ENCODE data around the gene FES. TPM values are rescaled to one million over a fixed set of nuclear protein-coding genes. Genes with fewer than 3 reads are reported as not detected.

Gene FES
- total and polyA plus RNA-seq, 7 donors, result 4.9 to 35.5 (median 28.0) TPM

DNA sequence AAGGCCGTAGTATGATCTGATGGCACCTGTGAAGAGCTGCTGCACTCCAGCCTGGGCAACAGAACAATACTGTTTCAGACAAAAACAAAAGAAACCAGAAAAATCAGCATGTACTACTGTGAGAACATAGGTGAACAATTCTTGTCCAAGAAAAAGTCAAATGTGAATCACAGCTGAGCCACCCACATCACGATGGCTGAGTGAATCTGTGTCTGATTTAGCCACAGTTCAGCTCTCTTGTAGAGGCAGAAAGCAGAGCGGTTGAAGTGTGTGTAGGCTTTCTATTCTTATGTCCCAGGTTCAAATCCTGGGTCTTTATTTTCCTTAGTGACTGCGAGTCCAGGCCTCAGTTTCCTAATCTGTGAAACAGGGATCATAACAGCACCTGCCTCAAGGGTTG, 20.3 kb upstream of the FES start:
- no peak for DNase-seq
- H3K36me3 ChIP-seq, result no peaks in the 10 kb centered on the region
- intact Hi-C loops (cut with DNase I), result no loop called here
- H3K27ac ChIP-seq, result no peak overlapping the region
- H3K4me1 ChIP-seq, result peaks cover 0 to 1% (median 0%) of the 10 kb centered on the region in 4 donors
- 90 to 95% methylated on average over 4 of the region's 4 CpGs for WGBS, 2 donors
- no peaks in the 10 kb centered on the region for H3K27me3 ChIP-seq
- no peak overlapping the region for H3K4me3 ChIP-seq
- H3K9me3 ChIP-seq, result no peaks in the 10 kb centered on the region
- TF ChIP-seq POLR2AphosphoS5 (IDR thresholded peaks at IDR 0.05) (no peak), POLR2A (IDR thresholded peaks at IDR 0.05) (no peak), EP300 (IDR thresholded peaks at IDR 0.05) (no peak), CTCF (IDR thresholded peaks at IDR 0.05) (no peak)

DNA sequence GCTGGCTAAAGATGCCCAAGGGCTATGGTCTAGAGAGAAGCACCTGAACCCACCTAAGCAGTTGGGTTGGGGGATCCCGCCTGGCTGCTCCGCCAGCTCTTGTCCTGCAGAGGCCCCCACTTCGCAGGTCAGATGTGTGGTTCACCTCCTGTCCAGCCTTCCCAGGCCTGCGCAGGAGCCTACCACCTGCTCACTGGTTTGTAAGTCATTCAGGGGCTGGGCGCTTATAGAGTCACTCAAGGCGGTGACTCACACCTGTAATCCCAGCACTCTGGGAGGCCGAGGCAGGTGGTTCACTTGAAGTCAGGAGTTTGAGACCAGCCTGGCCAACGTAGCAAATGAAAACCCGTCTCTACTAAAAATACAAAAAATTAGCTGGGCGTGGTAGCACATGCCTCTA, 19.8 kb upstream of the FES start:
- H3K27ac ChIP-seq, result no peak overlapping the region
- no peaks in the 10 kb centered on the region for H3K36me3 ChIP-seq
- intact Hi-C loops (cut with DNase I), result no loop called here
- H3K27me3 ChIP-seq, result no peaks in the 10 kb centered on the region
- peaks cover 0 to 7% (median under 1%) of the 10 kb centered on the region in 4 donors for H3K4me1 ChIP-seq
- H3K4me3 ChIP-seq, result no peak overlapping the region
- no peak for DNase-seq
- 85 to 93% methylated on average over 10 of the region's 10 CpGs for WGBS, 2 donors
- TF ChIP-seq POLR2AphosphoS5 (IDR thresholded peaks at IDR 0.05) (no peak), POLR2A (IDR thresholded peaks at IDR 0.05) (no peak), CTCF (IDR thresholded peaks at IDR 0.05) (no peak), EP300 (IDR thresholded peaks at IDR 0.05) (no peak)
- no peaks in the 10 kb centered on the region for H3K9me3 ChIP-seq

GRCh38 chr15:90865702-90866101, 18.6 kb upstream of the FES start:
- 93 to 94% methylated on average over 4 of the region's 4 CpGs for WGBS, 2 donors
- Histone ChIP-seq H3K27me3 (no peaks in the 10 kb centered on the region), H3K27ac (no peak overlapping the region), H3K36me3 (no peaks in the 10 kb centered on the region), H3K4me3 (no peak overlapping the region), H3K9me3 (no peaks in the 10 kb centered on the region), H3K4me1 (peaks cover 0 to 19% (median 9%) of the 10 kb centered on the region in 4 donors)
- no peak for DNase-seq
- TF ChIP-seq POLR2AphosphoS5 (IDR thresholded peaks at IDR 0.05) (no peak), EP300 (IDR thresholded peaks at IDR 0.05) (no peak), CTCF (IDR thresholded peaks at IDR 0.05) (no peak), POLR2A (IDR thresholded peaks at IDR 0.05) (no peak)
- intact Hi-C loops (cut with DNase I), result no loop called here

- Histone ChIP-seq H3K27me3 (no peaks in the 10 kb centered on the region), H3K36me3 (no peaks in the 10 kb centered on the region), H3K9me3 (no peaks in the 10 kb centered on the region), H3K4me1 (peaks cover 0 to 23% (median 11%) of the 10 kb centered on the region in 4 donors), H3K4me3 (no peak overlapping the region), H3K27ac (no peak overlapping the region)
- intact Hi-C loops (cut with DNase I), result no loop called here
- 71 to 80% methylated on average over 16 of the region's 16 CpGs for WGBS, 2 donors
- DNase-seq, result no peak
- TF ChIP-seq POLR2A (IDR thresholded peaks at IDR 0.05) (no peak), POLR2AphosphoS5 (IDR thresholded peaks at IDR 0.05) (no peak), EP300 (IDR thresholded peaks at IDR 0.05) (no peak), CTCF (IDR thresholded peaks at IDR 0.05) (no peak)
Observed at GRCh38 chr15:90866161-90866715, 18.1 kb upstream of the FES start.

DNA sequence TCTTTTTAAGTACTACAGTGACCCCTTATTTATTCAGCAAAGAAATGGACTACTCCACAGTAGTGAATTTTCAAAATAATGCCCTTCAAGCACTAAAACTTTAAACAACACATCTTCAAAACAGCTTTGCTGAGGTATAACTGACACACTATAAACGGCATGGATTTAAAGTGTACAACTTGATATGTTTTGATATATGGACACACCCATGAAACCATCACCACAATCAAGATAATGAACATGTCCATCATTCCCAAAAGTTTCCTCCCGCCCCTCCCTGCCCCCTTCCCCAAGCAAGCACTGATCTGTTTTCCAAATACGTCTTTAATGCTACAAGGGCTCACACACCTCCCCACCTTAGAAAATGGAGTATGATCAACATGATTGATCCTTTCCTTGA, 17.5 kb upstream of the FES start:
- WGBS, 2 donors, result 70 to 87% methylated on average over 3 of the region's 3 CpGs
- TF ChIP-seq CTCF (IDR thresholded peaks at IDR 0.05), result no peak
- TF ChIP-seq EP300 (IDR thresholded peaks at IDR 0.05), result no peak
- no peak for TF ChIP-seq POLR2AphosphoS5 (IDR thresholded peaks at IDR 0.05)
- no peak for TF ChIP-seq POLR2A (IDR thresholded peaks at IDR 0.05)
- no peak for DNase-seq
- intact Hi-C loops (cut with DNase I), result no loop called here
- H3K4me3 ChIP-seq, result no peak overlapping the region
- no peaks in the 10 kb centered on the region for H3K9me3 ChIP-seq
- H3K27ac ChIP-seq, result no peak overlapping the region
- peaks cover 0 to 23% (median 11%) of the 10 kb centered on the region in 4 donors for H3K4me1 ChIP-seq
- no peaks in the 10 kb centered on the region for H3K27me3 ChIP-seq
- H3K36me3 ChIP-seq, result no peaks in the 10 kb centered on the region
